Measurements from ENCODE around the gene EVC.
A peak's percentile ranks its signal among the peaks of the same experiment; 100 is the strongest.

The EVC gene

GRCh38 chr4:5757536-5757935 is 46.5 kb downstream of the EVC start:
- DNase-seq (ENCODE audit: low read depth): no peak
- no peak for TF ChIP-seq CTCF (IDR thresholded peaks at IDR 0.05; ENCODE audit: low read length, missing control alignments)
- no peak overlapping the region for H3K4me3 ChIP-seq (replicated peaks; ENCODE audit: low read depth, low read length)

- H3K4me3 ChIP-seq (replicated peaks; ENCODE audit: low read depth, low read length): no peak overlapping the region
- no peak for DNase-seq (ENCODE audit: low read depth)
- TF ChIP-seq CTCF (IDR thresholded peaks at IDR 0.05; ENCODE audit: low read length, missing control alignments): no peak
Measured at GRCh38 chr4:5757954-5758353, 47.0 kb downstream of the EVC start.

GRCh38 chr4:5758741-5759140 is 47.7 kb downstream of the EVC start:
- peak; percentile 95 for DNase-seq (ENCODE audit: low read depth)
- no peak overlapping the region for H3K4me3 ChIP-seq (replicated peaks; ENCODE audit: low read depth, low read length)
- TF ChIP-seq CTCF (IDR thresholded peaks at IDR 0.05; ENCODE audit: low read length, missing control alignments): no peak

GRCh38 chr4:5759236-5760075 is 48.5 kb downstream of the EVC start:
- TF ChIP-seq CTCF (IDR thresholded peaks at IDR 0.05; ENCODE audit: low read length, missing control alignments): no peak
- no peak overlapping the region for H3K4me3 ChIP-seq (replicated peaks; ENCODE audit: low read depth, low read length)
- DNase-seq (ENCODE audit: low read depth): no peak

- TF ChIP-seq CTCF (IDR thresholded peaks at IDR 0.05; ENCODE audit: low read length, missing control alignments): no peak
- no peak overlapping the region for H3K4me3 ChIP-seq (replicated peaks; ENCODE audit: low read depth, low read length)
- no peak for DNase-seq (ENCODE audit: low read depth)
Measured at GRCh38 chr4:5760246-5760645, 49.2 kb downstream of the EVC start.

GRCh38 chr4:5760936-5761480 is 50.0 kb downstream of the EVC start:
- TF ChIP-seq CTCF (IDR thresholded peaks at IDR 0.05; ENCODE audit: low read length, missing control alignments): no peak
- DNase-seq (ENCODE audit: low read depth): no peak
- no peak overlapping the region for H3K4me3 ChIP-seq (replicated peaks; ENCODE audit: low read depth, low read length)

- TF ChIP-seq CTCF (IDR thresholded peaks at IDR 0.05; ENCODE audit: low read length, missing control alignments): no peak
- no peak overlapping the region for H3K4me3 ChIP-seq (replicated peaks; ENCODE audit: low read depth, low read length)
- no peak for DNase-seq (ENCODE audit: low read depth)
Measured at GRCh38 chr4:5770051-5770450, 59.0 kb downstream of the EVC start.

Data from fibroblast of pulmonary artery (primary cell).